ENCODE results near the gene NKD1.
"Not testable (repeated sequence)": the region's sequence is repeated elsewhere in the genome, so short reads cannot be mapped to it uniquely, and the experiment has no call there.

NKD1 gene

DNA sequence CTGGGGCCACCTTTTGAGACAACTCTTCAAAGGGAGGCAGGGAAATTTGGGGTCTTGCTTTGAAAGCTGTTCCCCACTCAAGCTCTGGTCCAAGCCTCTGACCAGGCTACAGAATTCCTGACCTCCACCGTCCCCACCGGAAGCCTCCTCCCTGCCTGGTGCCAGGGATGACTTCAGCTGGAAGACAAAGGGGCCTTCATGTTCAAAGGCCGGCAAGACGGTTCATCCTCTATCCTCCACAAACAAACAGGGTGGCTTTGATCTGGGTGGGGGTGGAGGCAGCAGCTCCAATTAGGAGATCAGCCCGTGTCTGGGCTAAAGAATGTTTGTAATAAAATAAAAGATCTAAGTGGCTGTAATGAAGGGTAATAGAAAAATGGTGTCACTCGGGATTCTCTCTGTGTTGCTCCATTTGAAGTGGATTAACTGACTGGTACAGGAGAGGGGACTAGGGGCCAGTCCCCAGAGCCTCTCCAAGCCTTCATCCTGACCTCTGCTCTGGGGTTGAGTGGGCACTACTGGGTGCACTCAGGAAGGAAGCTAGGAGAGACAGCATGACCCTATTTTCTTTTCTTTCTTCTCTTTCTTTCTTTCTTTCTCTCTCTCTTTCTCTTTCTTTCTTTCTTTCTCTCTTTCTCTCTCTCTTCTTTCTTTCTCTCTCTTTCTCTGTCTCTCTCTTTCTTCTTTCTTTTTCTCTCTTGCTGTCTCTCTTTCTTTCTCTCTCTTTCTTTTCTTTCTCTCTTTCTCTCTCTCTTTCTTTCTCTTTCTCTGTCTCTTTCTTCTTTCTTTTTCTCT lies 27.5 kb upstream of the NKD1 start:
- no peak for DNase-seq (ENCODE audit: low read depth)

DNA sequence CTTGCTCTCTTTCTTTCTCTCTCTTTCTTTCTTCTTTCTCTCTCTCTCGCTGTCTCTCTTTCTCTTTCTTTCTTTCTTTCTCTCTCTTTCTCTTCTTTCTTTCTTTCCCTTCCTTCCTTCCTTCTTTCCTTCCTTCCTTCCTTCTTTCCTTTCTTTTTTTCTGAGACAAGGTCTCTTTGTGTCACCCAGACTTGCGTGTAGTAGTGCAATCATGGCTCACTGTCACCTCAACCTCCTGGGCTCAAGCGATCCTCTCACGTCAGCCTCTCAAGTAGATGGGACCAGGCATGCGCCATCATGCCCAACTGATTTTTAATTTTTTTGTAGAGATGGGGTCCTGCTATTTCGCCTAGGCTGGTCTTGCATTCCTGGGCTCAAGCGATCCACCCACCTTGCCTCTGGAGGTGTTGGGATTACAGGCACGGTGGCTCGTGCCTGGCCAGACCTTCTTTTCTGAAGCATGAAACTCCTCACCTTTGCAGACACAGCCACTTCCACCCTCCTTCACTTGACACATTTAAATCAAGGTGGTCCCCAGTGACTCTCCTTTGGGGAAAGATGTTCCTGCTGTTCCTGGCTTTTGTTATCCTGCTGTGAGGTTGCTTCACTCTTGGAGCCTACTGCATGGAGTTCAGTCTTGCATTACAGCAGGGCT lies 26.8 kb upstream of the NKD1 start:
- DNase-seq (ENCODE audit: low read depth) = no peak

DNA sequence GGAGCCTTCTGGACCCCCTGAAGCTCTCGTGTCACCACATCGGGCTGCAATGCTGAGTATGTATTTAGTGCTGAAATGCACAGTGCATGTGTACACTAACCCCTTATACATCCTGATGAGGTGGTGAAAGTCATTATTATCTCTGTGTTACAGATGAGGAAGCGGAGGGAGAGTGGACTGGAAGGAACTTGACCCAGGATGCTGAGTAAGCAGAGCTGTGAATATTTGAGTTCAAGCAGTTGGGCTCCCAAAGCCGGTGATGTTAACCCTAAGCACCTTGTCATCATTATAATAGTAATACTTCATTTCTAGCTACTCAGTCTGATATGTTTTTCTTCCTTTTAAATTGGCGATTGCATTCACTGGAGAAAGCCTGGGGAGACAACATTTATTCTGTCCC lies 25.9 kb upstream of the NKD1 start:
- no peak for DNase-seq (ENCODE audit: low read depth)

DNA sequence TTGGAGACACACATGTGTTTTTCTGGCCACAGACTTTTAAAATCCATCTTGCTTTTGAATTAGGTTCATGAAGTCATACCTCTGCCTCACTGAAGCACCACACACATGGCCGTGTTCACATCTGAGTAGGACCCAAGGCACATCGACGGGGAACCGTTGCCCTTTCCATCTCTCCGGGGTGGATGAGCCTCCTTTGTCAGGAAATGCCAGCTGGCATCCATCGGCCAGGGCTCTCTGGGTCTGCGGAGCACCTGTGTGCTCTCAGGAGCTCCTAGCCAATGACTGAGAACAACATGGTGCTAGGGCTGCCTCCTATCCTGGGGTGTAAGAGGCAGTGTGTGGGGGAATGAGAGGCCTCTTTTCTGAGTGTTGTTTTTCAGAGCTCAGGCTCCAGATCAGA lies 24.5 kb upstream of the NKD1 start:
- DNase-seq (ENCODE audit: low read depth) = no peak

DNA sequence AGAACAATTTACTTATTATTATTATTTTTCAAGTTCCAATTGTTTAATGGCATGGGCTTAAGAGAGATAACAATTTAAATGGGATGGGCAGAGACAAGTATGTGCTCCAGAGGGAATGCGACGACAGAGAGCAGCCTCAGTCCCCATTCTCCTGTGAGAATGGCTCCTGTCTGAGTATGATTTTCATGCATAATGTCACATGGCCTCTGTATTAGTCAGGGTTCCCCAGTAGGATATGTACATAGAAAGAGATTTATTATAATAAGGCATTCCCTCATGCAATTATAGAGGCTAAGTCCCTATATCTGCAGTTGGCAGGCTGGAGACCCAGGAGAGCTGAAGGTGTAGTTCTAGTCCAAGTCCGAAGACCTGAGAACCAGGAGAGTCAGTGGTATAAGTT lies 22.9 kb upstream of the NKD1 start:
- no peak for DNase-seq (ENCODE audit: low read depth)

DNA sequence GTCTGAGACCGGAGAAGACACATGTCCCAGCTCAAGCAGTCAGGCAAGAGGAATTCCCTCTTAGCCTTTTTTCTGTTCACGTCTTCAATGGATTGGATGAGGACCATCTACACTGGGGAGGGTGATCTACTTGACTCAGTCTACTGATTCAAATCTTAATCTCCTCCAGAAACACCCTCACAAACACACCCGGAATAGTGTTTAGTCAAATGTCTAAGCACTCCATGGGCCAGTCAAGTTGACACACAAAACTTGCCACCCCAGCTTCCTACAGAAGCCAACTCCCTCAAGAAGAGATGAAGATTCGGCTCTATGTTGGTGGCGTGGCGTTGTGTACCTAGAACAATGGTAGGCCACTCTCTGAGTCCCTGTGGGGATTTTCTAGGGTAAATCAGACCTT lies 22.5 kb upstream of the NKD1 start:
- DNase-seq (ENCODE audit: low read depth) = no peak

DNA sequence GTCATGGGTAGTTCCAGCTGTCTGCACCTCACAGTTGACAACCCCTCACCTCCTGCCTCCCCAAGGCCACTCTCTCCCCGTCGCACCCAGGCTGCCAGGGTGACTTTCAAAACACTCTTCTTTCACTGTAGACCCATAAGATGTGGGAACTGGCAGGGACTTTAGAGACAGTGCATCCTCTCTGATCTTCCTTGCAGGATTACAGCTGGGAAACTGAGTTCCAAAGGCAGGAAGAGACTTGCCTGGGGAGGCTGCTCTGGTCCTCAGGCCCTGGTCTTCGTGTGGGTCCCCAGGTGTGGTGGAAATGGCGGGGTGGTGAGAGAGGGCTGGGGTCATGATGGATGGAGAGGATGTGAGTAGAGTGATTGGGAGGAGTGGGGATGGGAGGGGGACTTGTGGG lies 21.9 kb upstream of the NKD1 start:
- DNase-seq (ENCODE audit: low read depth) = no peak

DNA sequence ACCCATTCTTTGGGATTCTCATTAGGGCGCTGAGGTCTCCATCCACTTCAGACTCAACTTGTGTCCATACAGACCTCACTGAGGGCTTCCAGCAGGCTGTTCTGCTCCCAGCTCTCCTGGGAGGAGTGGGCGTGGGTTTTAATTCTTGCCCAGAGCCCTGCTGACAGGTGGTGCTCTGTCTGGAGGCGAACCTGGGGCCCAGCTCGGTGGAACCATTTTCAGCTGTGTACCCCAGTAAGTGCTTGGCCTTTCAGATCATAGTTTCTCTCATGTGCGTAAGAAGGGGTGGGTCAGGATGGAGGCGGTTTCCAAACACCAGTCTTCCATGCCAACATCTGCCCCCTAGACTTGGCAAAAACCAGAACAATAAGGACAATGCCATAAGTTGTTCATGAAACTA lies 21.4 kb upstream of the NKD1 start:
- no peak for DNase-seq (ENCODE audit: low read depth)

DNA sequence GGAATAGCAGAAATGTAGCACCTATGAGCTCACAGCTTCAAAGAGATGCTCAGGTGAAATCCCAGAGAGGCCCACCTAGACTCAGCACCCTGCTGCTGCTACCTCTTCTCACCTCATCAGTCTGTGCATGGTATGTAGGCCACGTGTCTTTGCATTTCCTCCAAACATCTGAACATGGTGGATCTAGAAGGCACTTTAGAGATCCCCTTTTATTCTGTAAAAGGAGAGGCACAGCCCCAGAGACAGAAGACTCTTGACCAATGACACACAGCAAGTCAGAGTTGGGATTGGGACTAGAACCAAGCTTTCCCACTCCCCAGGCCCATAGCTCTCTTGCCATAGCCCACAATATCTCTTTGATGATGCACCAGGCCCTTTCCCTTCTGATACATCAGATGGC lies 19.4 kb upstream of the NKD1 start:
- DNase-seq (ENCODE audit: low read depth) = no peak

DNA sequence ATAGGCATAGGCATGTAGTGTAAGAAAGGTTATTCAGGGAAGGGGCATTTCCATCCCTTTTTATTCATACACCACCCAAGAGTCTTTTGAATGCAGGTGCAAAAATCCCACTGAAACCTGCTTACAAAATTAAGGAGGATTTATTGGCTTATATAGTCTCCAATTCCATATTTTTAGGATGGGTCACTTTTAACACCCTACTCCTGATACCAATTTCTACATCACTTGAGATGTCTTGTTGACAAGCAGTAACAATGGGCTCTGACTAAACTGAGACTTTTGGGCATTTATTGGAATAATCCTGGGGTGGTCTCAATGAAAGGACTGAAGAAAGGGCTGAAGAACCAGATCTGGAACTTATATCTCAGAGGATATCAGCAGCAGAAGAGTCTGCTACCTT lies 18.9 kb upstream of the NKD1 start:
- DNase-seq (ENCODE audit: low read depth) = no peak

DNA sequence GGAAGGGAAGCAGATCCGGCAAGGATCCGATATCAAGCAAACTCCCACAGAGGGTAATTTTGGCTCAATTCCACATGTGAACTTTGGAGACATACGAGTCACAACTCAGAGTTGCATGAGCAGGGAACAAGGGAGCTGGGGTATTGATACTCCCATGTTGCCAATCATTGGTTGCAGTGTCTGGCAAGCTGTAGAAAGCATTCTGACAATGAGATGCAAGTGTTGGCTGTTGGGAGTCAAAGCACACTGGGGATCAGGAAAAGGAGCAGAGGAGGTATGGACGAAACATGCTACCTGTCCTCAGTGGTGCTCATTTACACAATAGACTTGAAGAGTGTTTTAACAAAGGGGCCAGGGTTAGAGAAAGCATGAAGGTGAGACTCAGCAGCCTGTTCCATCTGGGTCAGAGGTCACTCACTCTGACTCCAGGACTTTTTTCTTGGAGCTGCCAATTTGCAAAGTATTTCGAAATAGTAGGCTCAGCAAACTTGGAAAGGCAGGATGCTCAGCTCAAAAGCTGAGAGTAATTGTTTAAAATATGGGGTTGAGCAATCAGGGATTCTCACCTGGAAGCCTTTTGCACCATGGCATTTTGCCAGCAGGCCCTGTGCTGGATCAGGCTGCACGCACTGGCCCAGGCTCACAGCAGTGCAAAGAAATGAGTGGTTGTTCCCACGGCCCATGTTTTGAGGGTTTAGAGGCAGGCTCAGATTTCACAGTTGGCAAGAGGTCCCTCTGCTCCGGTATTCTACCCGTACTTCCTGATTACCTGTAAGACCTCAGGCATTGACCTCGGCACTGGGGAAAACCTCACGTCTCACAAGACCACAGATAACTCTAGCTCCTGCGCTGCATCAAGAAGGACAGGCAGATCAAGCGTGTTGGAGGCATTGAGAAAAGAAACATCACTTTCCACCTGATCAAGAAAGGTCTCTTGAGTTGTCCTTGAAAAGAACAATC lies 17.6 kb upstream of the NKD1 start:
- DNase-seq (ENCODE audit: low read depth) = no peak

DNA sequence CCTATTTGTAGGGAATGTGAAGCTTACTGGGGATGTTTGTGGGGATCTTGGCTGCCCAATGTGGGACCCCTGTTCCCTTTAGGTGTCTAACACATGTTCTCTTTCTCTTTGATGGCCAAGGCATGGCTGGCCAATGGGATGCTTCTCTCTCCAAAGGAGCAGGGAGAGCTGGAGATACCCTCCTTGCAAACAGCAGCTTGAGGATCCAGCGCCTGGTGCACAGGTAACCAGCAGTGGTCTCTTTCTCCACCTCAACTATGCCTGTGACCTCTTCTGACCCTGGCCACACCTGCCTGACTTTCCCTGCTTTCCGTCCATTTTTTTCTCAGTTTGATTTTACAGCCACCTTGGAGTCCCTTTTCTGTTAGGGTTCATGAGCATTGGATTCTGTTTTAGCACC lies 16.8 kb upstream of the NKD1 start:
- DNase-seq (ENCODE audit: low read depth) = no peak

DNA sequence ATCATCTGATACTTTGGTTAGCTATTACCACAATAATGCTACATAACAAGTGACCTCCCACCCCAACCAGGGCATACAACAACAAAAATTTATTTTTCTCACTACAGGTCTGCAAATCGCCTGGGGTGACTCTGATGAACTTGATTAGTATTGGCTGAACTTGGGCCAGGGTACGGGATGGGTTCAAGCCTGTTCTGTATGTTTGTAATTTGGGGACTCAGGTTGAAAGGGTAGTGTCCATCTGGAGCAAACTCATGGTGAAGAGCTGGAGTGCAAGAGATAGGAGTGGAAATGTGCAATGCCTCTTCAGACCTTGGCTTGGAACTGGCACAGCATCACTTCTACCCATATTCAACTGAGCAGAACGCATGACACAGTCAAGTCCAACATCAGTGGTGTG lies 16.3 kb upstream of the NKD1 start:
- DNase-seq (ENCODE audit: low read depth) = no peak

DNA sequence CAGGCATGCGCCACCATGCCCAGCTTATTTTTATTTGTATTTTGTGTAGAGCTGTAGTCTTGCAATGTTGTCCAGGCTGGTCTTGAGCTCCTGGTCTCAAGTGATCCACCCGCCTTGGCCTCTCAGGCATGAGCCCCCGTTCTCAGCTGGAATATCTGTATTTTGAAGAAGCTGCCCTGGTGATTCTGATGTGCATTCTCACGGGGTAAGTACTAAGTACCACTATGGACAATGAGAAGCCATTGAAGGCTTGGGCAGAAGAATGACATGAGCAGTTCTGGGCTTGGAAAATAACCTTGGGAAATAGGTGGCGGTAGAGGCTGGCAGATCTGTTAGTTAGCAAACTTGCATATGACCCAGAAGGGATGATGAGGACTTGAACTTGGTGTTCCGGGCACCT lies 15.6 kb upstream of the NKD1 start:
- DNase-seq (ENCODE audit: low read depth) = no peak

DNA sequence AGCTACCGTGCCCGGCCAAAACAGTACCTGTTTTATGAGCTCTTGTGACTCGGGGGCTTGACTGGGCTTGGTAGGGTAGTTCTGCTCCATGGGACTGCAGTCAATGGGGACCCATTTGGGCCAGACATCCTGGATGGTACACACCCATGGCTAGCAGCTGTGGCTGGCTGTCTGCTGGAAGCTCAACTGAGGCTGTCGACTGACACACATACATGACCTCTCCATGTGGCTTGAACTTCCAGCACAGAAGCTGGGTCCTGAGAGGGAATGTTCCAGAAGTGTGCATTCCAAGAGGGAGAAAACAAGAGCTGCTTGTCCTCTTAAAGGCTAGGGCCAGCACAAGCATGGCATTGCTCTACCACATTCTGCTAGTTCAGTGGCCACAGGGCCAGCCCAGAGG lies 14.9 kb upstream of the NKD1 start:
- DNase-seq (ENCODE audit: low read depth) = no peak

DNA sequence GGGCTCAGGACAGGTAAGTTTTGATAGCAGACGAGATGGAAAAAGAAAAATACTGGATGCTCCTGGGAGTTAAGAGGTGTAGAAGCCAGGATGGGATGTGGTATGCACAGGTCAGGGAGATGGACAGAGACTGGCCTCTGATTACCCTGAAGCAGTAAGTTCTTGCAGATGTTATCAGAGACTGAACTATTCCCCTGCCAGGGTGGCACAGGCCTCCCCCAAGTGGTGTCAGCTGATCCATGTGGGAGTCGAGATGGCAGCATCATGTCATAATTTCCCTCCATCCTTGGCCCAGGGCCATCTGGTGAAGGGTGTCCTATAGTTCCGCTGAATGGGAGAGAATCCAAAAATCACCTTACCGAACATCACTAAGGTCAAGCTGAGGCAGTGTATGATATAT lies 14.1 kb upstream of the NKD1 start:
- DNase-seq (ENCODE audit: low read depth) = no peak

DNA sequence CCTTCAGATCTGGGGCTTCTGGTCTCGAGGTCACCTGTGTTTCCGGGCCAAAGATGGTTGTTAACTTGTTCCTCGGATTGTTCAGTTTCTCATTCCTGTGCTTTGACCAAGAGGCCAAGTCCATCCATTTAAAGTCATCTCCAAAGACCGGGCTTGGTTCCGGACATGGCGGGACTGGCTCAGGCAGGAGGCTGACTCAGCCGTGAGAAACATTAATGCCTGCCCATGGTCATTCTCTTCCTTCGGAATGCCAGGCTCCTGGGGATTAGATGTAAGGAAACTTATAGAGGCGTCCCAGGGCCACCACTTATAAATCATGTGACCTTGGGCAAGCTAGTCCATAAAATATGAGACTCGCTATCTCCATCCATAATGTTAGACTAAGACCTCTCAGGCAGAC lies 13.6 kb upstream of the NKD1 start:
- no peak for DNase-seq (ENCODE audit: low read depth)

DNA sequence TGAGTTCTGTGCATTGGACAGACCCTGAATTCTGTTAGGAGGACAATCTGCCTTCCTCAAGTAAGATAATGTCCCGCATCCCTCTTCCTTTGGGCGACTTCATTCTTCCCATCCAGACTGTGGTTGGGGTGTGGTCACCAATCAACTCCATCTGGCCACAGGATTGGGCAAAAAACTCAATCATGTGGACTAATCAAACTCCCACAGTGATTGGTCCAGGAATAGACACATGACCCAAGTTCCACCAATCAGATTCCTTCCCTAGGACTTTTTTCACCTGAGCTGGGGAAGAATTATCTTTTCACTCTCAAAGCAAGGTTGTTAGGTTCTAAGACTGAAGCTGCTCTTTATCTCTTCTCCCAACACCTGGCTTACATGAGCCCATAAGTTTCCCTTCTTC lies 13.2 kb upstream of the NKD1 start:
- DNase-seq (ENCODE audit: low read depth) = no peak

DNA sequence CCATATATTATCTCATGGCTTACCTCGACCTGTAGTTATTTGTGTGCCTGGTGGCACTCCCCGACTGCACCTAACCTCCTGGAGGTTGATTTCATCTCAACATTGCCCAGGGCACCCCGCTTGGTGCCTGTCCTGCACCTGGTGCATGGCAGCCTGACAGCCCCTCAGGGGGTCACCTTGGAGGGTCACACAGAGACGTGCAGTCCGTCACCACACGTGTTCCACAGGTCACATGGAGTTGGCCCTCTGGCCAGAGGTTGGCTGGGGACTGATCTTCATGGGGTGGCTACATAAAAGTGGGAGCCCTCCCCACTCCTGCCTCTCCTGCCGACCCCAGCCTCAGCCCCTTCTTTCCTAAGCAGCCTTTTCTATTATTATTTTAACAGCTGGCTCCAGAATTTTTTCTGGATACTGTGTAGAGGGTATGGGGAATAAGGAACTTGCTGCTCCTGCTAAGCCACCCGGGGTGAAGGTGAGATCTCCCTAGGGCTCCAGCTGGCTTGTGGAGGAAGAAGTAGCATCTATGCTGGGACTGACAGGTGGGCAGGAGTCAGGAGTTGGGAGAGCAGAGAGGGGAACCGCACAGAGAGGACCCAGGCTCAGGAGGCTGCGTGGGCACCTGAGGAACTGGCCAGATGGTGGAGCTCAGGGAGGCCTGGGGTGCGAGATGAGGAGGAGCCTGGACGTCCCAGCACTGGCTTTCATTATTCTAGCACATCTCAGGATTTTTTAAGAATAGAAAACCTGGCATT lies 12.5 kb upstream of the NKD1 start:
- DNase-seq (ENCODE audit: low read depth) = no peak

DNA sequence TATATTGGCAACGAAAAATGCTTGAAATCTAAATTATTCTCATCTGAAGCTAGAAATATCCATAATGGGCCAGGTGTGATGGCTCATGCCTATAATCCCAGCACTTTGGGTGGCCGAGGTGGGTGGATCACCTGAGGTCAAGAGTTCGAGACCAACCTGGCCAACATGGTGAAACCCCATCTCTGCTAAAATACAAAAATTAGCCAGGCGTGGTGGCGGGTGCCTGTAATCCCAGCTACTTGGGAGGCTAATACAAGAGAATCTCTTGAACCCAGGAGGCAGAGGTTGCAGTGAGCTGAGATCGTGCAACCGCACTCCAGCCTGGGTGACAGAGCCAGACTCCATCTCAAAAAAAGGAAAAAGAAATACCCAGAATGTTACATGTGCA lies 11.9 kb upstream of the NKD1 start:
- not testable (repeated sequence) for DNase-seq (ENCODE audit: low read depth)

DNA sequence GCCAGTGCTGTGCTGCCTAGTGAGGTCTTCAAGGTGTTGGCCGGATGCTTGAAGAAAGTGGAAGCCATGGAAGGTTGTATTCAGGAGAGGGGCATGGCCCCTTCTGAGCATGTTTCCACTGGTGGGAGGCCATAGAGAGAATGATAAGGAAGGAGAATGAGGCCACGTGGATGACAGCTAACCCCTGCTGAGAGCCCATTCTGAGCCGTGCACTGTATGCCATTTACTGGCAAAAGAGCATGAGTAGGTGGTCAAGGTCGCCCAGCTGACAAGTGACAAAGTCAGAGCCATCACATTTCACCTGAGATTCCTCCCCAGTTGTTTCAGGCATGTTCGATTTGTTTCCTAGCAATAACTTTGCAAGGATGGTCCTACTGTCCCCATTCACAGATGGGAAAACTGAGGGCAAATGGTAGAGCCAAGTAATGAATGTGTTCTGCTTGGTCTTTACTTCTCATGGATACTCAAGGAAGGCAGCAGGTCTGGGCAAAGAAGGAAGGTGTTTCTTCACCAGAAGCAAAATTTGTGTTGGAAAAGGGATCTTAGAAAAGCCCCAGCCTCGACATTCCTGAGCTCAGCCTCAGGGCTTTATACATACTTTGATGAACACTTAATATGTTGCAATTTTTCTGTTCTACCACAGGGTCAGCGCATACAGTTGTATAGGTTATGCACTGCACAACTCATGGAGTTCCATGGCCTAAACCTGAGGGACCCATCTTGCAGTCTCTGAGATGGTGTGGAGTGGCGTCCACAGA lies 10.5 kb upstream of the NKD1 start:
- DNase-seq (ENCODE audit: low read depth) = no peak
